Right hindlimb (tissue), 1 donor: ENCODE measurements around the gene CDH3.

Source experiments
- DNase-seq: peaks from one replicate; pipeline ENCODE4 v3.0.0-alpha.2; 2018

CDH3 gene

DNA sequence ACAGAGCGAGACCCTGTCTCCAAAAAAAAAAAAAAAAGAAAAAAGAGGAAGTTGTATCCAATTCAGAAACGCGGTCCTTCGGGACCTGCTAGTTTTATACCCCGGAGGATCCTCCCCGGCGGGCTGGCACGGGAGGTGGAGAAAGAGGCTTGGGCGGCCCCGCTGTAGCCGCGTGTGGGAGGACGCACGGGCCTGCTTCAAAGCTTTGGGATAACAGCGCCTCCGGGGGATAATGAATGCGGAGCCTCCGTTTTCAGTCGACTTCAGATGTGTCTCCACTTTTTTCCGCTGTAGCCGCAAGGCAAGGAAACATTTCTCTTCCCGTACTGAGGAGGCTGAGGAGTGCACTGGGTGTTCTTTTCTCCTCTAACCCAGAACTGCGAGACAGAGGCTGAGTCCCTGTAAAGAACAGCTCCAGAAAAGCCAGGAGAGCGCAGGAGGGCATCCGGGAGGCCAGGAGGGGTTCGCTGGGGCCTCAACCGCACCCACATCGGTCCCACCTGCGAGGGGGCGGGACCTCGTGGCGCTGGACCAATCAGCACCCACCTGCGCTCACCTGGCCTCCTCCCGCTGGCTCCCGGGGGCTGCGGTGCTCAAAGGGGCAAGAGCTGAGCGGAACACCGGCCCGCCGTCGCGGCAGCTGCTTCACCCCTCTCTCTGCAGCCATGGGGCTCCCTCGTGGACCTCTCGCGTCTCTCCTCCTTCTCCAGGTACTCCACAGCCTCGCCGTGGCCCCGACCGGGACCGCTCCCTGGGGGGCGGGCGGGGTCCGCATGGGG lies at the start of gene CDH3:
TSS of gene CDH3 (plus strand) at position 596 of the 779 bp plus-strand sequence. CDS start at position 666, 70 bp downstream.
- DNase-seq = no peak

- no peak for DNase-seq
Measured at GRCh38 chr16:68596266-68596665, 48.8 kb upstream of the CDH3 start.

- no peak for DNase-seq
Measured at GRCh38 chr16:68599586-68599985, 45.5 kb upstream of the CDH3 start.

DNA sequence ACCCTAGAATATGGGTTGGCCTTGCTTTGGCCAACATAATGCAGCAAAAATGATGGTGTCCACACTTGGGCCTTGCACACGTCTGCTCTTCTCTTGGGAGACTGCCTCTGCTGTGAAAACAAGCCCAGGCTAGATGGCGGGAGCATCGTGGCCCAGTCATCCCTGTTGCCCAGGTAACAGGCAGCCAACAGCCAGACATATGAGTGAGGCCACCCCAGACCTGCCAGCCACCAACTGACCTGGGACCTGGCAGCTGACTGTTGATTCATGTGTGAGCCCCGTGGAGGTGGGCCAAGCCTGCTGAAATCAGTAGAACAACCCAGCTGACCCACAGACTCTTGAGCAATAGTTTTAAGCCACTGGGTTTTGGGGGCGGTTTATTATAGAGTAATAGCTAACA lies 39.4 kb upstream of the CDH3 start:
- no peak for DNase-seq

DNA sequence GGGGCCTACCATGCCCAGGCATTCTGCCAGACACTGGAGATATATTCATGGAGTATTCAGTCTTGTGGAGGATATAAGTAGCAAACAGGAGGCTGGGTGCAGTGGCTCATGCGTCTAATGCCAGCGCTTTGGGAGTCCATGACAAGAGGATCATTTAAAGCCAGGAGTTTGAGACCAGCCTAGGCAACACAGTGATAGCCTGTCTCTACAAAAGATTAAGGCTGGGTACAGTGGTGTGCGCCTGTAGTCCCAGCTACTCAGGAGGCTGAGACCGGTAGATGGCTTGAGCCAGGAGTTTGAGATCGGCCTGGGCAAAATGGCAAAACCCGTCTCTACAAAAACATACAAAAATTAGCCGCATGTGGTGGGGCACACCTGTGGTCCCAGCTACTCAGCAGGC lies 37.7 kb upstream of the CDH3 start:
- DNase-seq = no peak

GRCh38 chr16:68608330-68608729 lies 36.8 kb upstream of the CDH3 start:
- DNase-seq = no peak

DNA sequence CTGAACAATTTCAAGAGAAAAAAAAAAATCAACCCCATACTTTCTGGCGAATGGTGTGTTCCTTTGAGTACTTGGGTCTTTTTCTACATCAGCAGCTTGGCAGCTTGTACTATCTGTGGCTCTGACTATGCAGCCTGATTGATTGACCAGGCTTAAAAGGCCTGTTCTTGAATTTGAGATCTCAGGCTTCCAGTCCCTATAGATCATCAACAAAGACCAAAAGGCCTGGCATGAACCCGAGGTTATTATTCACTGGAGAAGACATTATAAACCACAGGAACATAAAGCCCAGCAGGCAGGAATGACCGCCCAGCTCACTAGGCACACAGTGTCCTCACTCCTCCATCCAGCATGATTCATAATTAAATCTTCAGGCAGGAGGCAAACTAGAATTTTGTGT lies 32.1 kb upstream of the CDH3 start:
- no peak for DNase-seq

GRCh38 chr16:68617734-68618133 lies 27.4 kb upstream of the CDH3 start:
- DNase-seq = no peak

- no peak for DNase-seq
Measured at GRCh38 chr16:68626557-68626956, 18.6 kb upstream of the CDH3 start.

- no peak for DNase-seq
Measured at GRCh38 chr16:68627951-68628425, 17.1 kb upstream of the CDH3 start.

DNA sequence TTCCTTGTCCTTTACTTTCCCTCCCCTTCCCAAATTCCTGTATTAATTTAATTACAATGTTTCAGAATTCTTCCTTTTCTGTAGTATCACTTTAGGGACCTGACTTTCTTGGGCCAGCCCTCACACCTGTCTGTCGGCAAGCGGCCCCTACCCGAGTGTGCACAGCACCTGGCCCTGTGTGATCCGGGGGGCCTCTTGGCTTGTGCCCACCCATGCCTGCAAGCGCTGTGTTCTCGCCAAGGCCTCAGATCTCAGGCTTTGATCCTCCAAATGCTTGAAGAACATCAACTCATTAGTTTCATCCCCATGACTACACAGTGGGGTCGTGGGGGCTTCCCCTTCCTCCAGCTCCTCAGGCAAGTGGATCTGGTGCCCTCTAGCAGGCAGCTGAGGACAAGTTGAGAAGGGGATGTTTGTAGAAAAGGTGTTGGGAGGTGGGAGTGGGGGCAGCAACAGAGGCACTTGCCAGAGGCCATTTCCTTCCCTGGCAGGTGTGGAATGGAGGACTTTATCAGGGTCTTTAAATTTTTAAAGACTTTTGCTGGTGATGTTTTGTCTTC lies 15.7 kb upstream of the CDH3 start:
- no peak for DNase-seq

- DNase-seq = no peak
Measured at GRCh38 chr16:68636064-68636560, 9.0 kb upstream of the CDH3 start.

DNA sequence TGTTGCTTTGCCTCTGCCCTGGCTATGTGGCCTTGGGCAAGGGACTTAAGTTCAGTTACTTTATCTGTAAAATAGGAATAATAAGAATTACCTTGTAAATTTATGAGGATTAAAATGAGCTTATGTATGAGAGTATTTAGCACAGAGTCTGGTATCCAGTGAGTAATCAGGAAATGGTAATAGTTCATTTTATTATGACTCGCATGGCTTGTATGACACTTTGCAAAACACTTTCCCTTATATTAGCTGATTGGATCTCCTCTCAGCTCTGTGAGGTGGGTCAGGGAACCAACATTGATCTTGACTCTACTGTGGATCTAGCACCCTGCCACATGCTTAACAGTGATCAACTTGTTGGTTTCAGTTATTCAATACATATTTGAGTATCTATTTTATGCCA lies 8.3 kb upstream of the CDH3 start:
- DNase-seq = no peak

DNA sequence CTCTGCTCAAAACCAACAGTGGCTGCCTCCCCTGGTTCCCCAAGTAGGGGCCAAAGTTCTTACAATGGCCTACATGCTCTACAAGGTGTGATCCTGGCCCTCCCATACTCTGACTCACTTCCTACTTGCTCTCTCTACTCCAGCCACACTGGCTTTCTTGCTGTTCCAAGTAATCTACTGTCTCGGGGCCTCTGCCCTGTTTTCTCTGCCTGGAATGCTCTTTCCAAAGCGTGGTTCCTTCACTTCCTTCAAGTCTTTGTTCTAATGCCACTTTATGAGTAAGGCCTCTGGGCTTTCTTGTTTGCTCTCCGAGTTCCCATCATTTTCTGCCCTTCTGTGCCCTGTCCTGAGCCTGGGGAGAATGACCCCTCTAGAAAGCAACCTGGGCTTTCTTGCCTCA lies 4.1 kb upstream of the CDH3 start:
- DNase-seq = no peak

DNA sequence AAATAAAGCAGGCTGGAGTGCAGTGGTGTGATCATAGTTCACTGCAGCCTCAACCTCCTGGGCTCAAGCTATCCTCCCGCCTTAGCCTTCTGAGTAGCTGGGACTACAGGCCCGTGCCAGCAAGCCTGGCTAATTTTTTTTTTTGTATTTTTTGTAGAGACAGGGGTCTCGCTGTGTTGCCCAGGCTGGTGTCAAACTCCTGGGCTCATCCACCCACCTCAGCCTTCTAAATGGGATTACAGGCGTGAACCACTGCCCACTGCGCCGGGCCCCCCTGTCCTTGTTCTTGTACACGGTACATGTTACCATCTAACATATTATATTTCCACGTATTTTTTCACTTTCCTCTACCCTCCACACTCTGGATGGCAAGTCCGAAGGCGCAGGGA lies 3.1 kb upstream of the CDH3 start:
- DNase-seq = no peak

- DNase-seq = peak; percentile 61
Measured at GRCh38 chr16:68642436-68643101, 2.5 kb upstream of the CDH3 start.

DNA sequence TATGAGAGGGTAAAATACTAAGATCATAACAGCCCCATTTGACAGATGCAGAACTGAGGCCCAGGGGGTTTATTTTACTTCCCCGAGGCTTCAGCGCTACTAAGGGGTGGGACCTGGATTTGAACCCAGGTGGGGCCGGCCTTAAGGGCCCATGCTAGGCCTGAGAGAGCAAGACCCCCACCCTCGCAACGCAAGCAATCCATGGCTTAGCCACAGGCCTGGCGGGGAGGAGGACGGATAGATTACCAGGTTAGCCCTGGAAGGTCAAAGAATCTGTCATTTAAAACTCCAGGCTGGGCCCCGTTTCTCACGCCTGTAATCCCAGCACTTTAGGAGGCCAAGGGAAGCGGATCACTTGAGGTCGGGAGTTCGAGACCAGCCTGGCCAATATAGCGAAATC lies 1.9 kb upstream of the CDH3 start:
- DNase-seq = no peak

DNA sequence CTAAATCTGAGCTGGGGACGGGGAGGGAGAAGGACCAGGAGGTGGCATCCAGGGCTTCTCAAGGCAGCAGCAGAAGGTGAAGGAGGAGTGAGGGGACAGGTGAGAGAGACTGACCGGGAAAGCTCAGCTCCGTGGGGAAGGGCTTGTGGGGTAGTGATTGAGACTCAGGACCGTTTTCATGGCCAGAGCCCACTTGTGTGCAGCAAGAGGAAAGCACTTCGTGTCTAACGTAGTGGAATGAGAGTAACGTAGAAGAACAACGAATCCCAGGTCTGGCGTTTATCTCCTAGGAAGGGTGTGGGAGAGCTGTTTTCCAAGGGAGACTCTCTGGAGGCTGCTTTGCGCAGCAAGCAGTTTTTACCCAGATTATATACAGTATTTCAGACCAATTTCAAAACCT lies 1.3 kb upstream of the CDH3 start:
- no peak for DNase-seq

DNA sequence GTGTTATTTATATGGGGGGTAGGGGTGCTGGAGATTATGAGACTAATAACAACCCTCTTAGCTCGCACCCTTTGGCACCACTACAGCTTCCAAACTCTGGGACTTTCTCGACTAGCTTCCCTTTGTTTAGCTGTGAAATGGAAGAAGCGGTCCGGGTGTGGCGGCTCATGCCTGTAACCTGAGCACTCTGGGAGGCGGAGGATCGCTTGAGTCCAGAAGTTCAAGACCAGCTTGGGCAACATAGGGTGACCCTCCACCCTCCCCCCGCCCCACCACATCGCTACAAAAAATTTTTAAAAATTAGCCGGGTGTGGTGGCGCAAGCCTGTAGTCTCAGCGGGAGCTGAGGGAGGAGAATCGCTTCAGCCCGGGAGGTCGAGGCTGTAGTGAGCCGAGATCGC lies 814 bp upstream of the CDH3 start:
- DNase-seq = no peak

DNA sequence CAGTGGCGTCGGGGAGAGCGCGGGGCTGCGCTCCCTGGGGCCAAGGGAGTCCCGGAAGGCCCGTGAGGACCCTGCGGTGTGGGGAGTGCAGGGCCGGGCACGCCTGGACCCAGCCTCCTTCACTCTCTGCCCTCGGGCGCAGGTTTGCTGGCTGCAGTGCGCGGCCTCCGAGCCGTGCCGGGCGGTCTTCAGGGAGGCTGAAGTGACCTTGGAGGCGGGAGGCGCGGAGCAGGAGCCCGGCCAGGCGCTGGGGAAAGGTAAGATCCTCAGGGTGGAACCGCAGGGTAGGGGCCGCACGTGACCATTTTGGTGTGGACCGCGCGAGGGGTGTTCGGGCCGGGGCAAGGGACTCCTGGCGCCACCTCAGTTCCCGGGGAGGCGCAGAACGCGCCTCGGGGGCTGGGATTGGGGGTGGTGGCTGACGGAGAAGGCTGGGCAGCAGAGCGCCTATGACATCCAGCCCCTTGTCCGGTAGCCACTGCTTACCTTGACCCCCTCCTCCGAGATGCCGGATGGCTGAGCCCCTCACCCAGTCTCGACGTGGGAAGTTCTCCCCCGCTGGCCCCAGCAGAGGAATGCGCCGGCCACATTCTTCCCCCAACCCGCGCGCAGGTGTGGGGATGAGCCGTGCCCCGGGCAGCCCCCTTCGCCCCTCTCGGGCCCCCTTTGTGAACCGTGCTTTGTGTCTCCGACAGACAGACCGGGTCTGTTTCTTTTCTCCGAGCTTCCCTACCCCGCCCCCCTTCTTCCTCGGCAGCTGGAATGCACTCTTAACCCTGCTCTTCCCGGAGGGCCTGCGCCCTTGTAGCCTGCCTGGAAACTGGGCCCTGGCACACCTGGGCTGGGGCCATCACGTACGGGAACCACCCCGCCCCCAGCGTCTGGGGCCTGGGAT lies 631 bp downstream of the CDH3 start:
- DNase-seq = peak; percentile 24

- DNase-seq = peak; percentile 31
Measured at GRCh38 chr16:68646953-68647659, 2.0 kb downstream of the CDH3 start.

GRCh38 chr16:68651136-68651535 lies 6.0 kb downstream of the CDH3 start:
- no peak for DNase-seq
